LNCaP clone FGC (cell line): ENCODE data around the gene TREM2.

Experiments used
- DNase-seq: peaks from one replicate; pipeline ENCODE4 v3.0.0-alpha.2; 2011; ENCODE audit warnings: low read depth
- H3K4me3 ChIP-seq: 2 replicates; pipeline ENCODE4 v1.5.1; 2011; ENCODE audit warnings: mild to moderate bottlenecking, low read depth, low read length, control low read depth
- TF ChIP-seq, protein P1 (sequence below): IDR thresholded peaks from 2 replicates; pipeline ENCODE4 v1.5.1; 2012; ENCODE audit warnings: mild to moderate bottlenecking; ENCODE audit not compliant: control insufficient read depth, insufficient read depth; ENCODE audit errors: extremely low read depth

TREM2 gene

GRCh38 chr6:41162687-41163418 is at the start of gene TREM2:
Gene TREM2 (minus strand): TSS chr6:41163116. CDS start chr6:41163082, 34 bp downstream.
- no peak within 1 kb of the TSS for H3K4me3 ChIP-seq
- TF ChIP-seq, protein P1, sequence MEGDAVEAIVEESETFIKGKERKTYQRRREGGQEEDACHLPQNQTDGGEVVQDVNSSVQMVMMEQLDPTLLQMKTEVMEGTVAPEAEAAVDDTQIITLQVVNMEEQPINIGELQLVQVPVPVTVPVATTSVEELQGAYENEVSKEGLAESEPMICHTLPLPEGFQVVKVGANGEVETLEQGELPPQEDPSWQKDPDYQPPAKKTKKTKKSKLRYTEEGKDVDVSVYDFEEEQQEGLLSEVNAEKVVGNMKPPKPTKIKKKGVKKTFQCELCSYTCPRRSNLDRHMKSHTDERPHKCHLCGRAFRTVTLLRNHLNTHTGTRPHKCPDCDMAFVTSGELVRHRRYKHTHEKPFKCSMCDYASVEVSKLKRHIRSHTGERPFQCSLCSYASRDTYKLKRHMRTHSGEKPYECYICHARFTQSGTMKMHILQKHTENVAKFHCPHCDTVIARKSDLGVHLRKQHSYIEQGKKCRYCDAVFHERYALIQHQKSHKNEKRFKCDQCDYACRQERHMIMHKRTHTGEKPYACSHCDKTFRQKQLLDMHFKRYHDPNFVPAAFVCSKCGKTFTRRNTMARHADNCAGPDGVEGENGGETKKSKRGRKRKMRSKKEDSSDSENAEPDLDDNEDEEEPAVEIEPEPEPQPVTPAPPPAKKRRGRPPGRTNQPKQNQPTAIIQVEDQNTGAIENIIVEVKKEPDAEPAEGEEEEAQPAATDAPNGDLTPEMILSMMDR = no peak
- no peak for DNase-seq

GRCh38 chr6:41209547-41210320 is 46.8 kb upstream of the TREM2 start:
- no peak for DNase-seq
- TF ChIP-seq, protein P1 = no peak
- no peak overlapping the region for H3K4me3 ChIP-seq

GRCh38 chr6:41208439-41209106 is 45.7 kb upstream of the TREM2 start:
- TF ChIP-seq, protein P1 = no peak
- no peak for DNase-seq
- H3K4me3 ChIP-seq = no peak overlapping the region

DNA sequence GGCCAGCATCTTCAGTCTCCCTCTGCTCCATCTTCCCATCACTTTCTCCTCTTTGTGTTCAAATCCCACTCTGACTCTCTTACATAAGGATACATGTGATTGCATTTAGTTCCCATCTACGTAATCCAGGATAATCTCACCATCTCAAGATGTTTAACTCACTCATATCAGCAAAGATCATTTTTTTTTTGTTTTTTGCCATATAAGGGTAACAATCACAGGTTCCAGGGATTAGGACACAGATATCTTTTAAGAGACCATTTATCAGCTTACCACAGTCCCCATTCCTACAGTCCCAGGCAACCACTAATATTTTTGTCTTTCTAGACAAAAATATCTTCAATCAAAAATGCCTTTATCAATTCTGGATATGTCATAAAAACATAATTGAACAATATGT is 41.2 kb upstream of the TREM2 start:
- TF ChIP-seq, protein P1 = no peak
- no peak for DNase-seq
- H3K4me3 ChIP-seq = no peak overlapping the region

DNA sequence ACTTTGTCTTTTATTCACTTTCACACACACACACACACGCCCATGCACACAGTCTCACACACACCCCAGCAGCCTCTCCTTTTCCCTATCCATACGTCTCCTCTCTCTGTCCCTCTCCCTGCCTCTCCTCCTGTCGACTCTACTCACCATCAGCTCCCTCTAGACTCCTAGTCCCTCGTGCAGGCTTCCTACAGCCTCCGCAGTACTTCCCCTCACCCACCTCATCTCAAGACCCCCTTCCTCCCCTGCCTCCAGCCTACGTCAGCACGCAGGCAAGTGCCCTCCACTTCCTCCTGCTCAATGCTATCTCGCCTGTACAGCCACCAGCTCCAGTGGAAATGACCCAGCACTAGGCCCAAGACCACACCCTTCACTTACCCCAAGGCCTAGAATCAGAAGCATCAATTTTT is 38.9 kb upstream of the TREM2 start:
- no peak for DNase-seq
- H3K4me3 ChIP-seq = no peak overlapping the region
- TF ChIP-seq, protein P1 = no peak

GRCh38 chr6:41200901-41201763 is 38.2 kb upstream of the TREM2 start, which contains the start of gene TREML2:
Gene TREML2 (minus strand): TSS chr6:41201149. CDS start chr6:41201008, 141 bp downstream.
- no peak for DNase-seq
- TF ChIP-seq, protein P1 = no peak
- no peak within 1 kb of the TSS for H3K4me3 ChIP-seq
